NCI-H2171 treated with DMSO at 0.1 percent for 48 hours (cell line): ENCODE data around the gene TMSB4X.
"Not testable (repeated sequence)": the region's sequence is repeated elsewhere in the genome, so short reads cannot be mapped to it uniquely, and the experiment has no call there.

Source experiments
- DNase-seq: peaks from one replicate; lab custom pipeline; 2025; lab: John Stamatoyannopoulos, UW

The TMSB4X gene

GRCh38 chrX:12997906-12998687 is 23.2 kb downstream of the TMSB4X start:
- DNase-seq = no peak

- no peak for DNase-seq
Measured at GRCh38 chrX:12999422-12999821, 24.5 kb downstream of the TMSB4X start.

- no peak for DNase-seq
Measured at GRCh38 chrX:13000301-13000811, 25.4 kb downstream of the TMSB4X start.

- DNase-seq = no peak
Measured at GRCh38 chrX:13001097-13001496, 26.2 kb downstream of the TMSB4X start.

- DNase-seq = no peak
Measured at GRCh38 chrX:13001961-13002671, 27.2 kb downstream of the TMSB4X start.

- DNase-seq = no peak
Measured at GRCh38 chrX:13005661-13006473, 31.0 kb downstream of the TMSB4X start.

- no peak for DNase-seq
Measured at GRCh38 chrX:13007519-13008188, 32.7 kb downstream of the TMSB4X start.

GRCh38 chrX:13008189-13008533 is 33.3 kb downstream of the TMSB4X start:
- no peak for DNase-seq

- no peak for DNase-seq
Measured at GRCh38 chrX:13008851-13009250, 33.9 kb downstream of the TMSB4X start.

GRCh38 chrX:13009273-13009672 is 34.4 kb downstream of the TMSB4X start:
- no peak for DNase-seq

GRCh38 chrX:13009844-13010243 is 34.9 kb downstream of the TMSB4X start:
- no peak for DNase-seq

GRCh38 chrX:13010546-13010945 is 35.6 kb downstream of the TMSB4X start:
- DNase-seq = no peak

- DNase-seq = no peak
Measured at GRCh38 chrX:13013363-13014110, 38.6 kb downstream of the TMSB4X start.

GRCh38 chrX:13014111-13015096 is 39.5 kb downstream of the TMSB4X start:
- DNase-seq = no peak

GRCh38 chrX:13015536-13016236 is 40.8 kb downstream of the TMSB4X start:
- DNase-seq = no peak

- not testable (repeated sequence) for DNase-seq
Measured at GRCh38 chrX:13016731-13017130, 41.8 kb downstream of the TMSB4X start.

GRCh38 chrX:13022926-13023325 is 48.0 kb downstream of the TMSB4X start:
- DNase-seq = no peak

- DNase-seq = no peak
Measured at GRCh38 chrX:13023567-13023966, 48.7 kb downstream of the TMSB4X start.

- DNase-seq = no peak
Measured at GRCh38 chrX:13023979-13024378, 49.1 kb downstream of the TMSB4X start.
